Fibroblast of lung (primary cell): ENCODE measurements around the gene RER1. TPM values are rescaled to one million over a fixed set of nuclear protein-coding genes. Genes with fewer than 3 reads are reported as not detected.

Experiments
- DNase-seq, 2 donors: peaks; one replicate each; pipeline versions ENCODE4 v3.0.0 to v3.0.0-alpha.2; 2010; ENCODE audit warnings: low read depth in 2 of 2
- H2AFZ ChIP-seq: 2 replicates; pipeline ENCODE4 v1.5.1; 2012; ENCODE audit warnings: low read length, control low read depth, inconsistent platforms
- H3K27ac ChIP-seq: 2 replicates; pipeline ENCODE4 v1.5.1; 2011; ENCODE audit warnings: low read length, control low read depth; ENCODE audit not compliant: insufficient read depth
- H3K27me3 ChIP-seq: 2 replicates; pipeline ENCODE4 v1.5.1; 2011; ENCODE audit warnings: mild to moderate bottlenecking, low read length; ENCODE audit not compliant: control insufficient read depth, insufficient read depth
- H3K36me3 ChIP-seq: 2 replicates; pipeline ENCODE4 v1.5.1; 2011; ENCODE audit warnings: low read length; ENCODE audit not compliant: control insufficient read depth, insufficient read depth
- H3K4me1 ChIP-seq: 2 replicates; pipeline ENCODE4 v1.5.1; 2011; ENCODE audit warnings: low read length; ENCODE audit not compliant: control insufficient read depth, insufficient read depth; ENCODE audit errors: extremely low read depth
- H3K4me2 ChIP-seq: 2 replicates; pipeline ENCODE4 v1.5.1; 2011; ENCODE audit warnings: low read length, control low read depth; ENCODE audit not compliant: insufficient read depth; ENCODE audit errors: extremely low read depth
- H3K4me3 ChIP-seq, 4 experiments: fragments of 200-600 bp in 1 of 4; sonication (generic) in 1 of 4; replicated peaks in 1 of 4; 2 replicates each; pipeline ENCODE4 v1.5.1; 2011 to 2016; ENCODE audit warnings: low read length in 4 of 4, low read depth in 3 of 4, mild to moderate bottlenecking in 3 of 4, control low read depth in 2 of 4, inconsistent platforms in 1 of 4, mixed read lengths in 1 of 4; ENCODE audit not compliant: insufficient read depth in 1 of 4; ENCODE audit errors: control extremely low read depth in 1 of 4
- H3K79me2 ChIP-seq: 2 replicates; pipeline ENCODE4 v1.5.1; 2012; ENCODE audit warnings: mild to moderate bottlenecking, low read length, inconsistent platforms; ENCODE audit not compliant: control insufficient read depth, insufficient read depth
- H3K9ac ChIP-seq: 2 replicates; pipeline ENCODE4 v1.5.1; 2011; ENCODE audit warnings: mild to moderate bottlenecking, low read length, control low read depth; ENCODE audit not compliant: insufficient read depth
- H3K9me3 ChIP-seq: 2 replicates; pipeline ENCODE4 v1.5.1; 2012; ENCODE audit warnings: low read depth, low read length; ENCODE audit not compliant: control insufficient read depth, insufficient read depth
- H4K20me1 ChIP-seq: 2 replicates; pipeline ENCODE4 v1.5.1; 2011; ENCODE audit warnings: low read length; ENCODE audit not compliant: control insufficient read depth, insufficient read depth; ENCODE audit errors: extremely low read depth
- EZH2 ChIP-seq: IDR thresholded peaks from 2 replicates; pipeline ENCODE4 v1.5.1; 2012; ENCODE audit warnings: low read length, control low read depth, mild to moderate bottlenecking; ENCODE audit errors: missing control alignments
- polyA plus RNA-seq, 2 donors: library from polyadenylated mRNA; depleted of rRNA in 1 of 2; stranded (reverse) in 1 of 2; unstranded in 1 of 2; fragments of >200 nt; gene quantifications; 2 replicates each; pipeline ENCODE4 v1.2.1, GENCODE V29; 2011 to 2012; ENCODE audit warnings: missing spikeins in 1 of 2
- total RNA-seq: library from RNA; depleted of rRNA; stranded (reverse); fragments of >200 nt; gene quantifications from 2 replicates; pipeline ENCODE4 v1.2.1, GENCODE V29; 2014
- TF ChIP-seq, protein P1 (sequence below), 2 donors: IDR thresholded peaks in 1 of 2; conservative IDR thresholded peaks in 1 of 2; 1 replicate in 1 of 2; 2 replicates in 1 of 2; pipeline ENCODE4 v1.5.1; 2011 to 2012; ENCODE audit warnings: low read length in 2 of 2, control low read depth in 1 of 2, inconsistent platforms in 1 of 2, low read depth in 1 of 2, mild to moderate bottlenecking in 1 of 2

RER1 gene
- total and polyA plus RNA-seq, 2 donors (not counting 1 experiment from before 2014, with no cell fraction given) = 76.1 to 271 TPM

DNA sequence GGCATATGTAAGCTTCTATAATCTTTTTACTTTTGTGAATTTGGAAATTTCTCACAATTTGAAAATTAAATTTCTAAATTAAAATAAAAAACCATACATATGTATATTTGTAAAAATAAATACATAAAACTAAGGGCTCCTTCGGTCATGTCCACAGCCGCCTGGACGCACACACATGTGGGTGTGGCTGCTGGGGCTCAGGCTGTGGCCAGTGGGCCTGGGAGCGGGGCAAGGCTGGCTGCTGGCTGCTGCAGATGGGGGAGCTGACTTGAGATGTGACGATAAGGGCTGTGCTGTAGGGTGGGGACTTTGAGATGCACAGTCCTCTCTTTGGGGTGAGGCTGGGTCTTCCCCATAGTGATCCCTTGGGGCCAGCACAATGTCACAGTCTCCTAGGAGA lies 4.8 kb downstream of the RER1 start:
- no peaks in the 10 kb centered on the region for H3K27me3 ChIP-seq
- TF ChIP-seq, protein P1, sequence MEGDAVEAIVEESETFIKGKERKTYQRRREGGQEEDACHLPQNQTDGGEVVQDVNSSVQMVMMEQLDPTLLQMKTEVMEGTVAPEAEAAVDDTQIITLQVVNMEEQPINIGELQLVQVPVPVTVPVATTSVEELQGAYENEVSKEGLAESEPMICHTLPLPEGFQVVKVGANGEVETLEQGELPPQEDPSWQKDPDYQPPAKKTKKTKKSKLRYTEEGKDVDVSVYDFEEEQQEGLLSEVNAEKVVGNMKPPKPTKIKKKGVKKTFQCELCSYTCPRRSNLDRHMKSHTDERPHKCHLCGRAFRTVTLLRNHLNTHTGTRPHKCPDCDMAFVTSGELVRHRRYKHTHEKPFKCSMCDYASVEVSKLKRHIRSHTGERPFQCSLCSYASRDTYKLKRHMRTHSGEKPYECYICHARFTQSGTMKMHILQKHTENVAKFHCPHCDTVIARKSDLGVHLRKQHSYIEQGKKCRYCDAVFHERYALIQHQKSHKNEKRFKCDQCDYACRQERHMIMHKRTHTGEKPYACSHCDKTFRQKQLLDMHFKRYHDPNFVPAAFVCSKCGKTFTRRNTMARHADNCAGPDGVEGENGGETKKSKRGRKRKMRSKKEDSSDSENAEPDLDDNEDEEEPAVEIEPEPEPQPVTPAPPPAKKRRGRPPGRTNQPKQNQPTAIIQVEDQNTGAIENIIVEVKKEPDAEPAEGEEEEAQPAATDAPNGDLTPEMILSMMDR (conservative IDR thresholded peaks at IDR 0.05 in 1 of 2, IDR thresholded peaks at IDR 0.05 in 1 of 2; ENCODE audit: low read depth in 1 of 2, low read length in 2 of 2) = no peak
- no peak for TF ChIP-seq EZH2
- H2AFZ ChIP-seq = no peak overlapping the region
- peaks cover 37% of the 10 kb centered on the region for H3K36me3 ChIP-seq
- H3K9me3 ChIP-seq = no peaks in the 10 kb centered on the region
- H3K9ac ChIP-seq = no peak overlapping the region
- H3K4me3 ChIP-seq = no peak overlapping the region
- peaks cover 59% of the 10 kb centered on the region for H3K79me2 ChIP-seq
- no peak overlapping the region for H3K4me2 ChIP-seq
- no peak for DNase-seq
- no peak overlapping the region for H3K27ac ChIP-seq
- no peaks in the 10 kb centered on the region for H4K20me1 ChIP-seq
- peaks cover 8% of the 10 kb centered on the region for H3K4me1 ChIP-seq

DNA sequence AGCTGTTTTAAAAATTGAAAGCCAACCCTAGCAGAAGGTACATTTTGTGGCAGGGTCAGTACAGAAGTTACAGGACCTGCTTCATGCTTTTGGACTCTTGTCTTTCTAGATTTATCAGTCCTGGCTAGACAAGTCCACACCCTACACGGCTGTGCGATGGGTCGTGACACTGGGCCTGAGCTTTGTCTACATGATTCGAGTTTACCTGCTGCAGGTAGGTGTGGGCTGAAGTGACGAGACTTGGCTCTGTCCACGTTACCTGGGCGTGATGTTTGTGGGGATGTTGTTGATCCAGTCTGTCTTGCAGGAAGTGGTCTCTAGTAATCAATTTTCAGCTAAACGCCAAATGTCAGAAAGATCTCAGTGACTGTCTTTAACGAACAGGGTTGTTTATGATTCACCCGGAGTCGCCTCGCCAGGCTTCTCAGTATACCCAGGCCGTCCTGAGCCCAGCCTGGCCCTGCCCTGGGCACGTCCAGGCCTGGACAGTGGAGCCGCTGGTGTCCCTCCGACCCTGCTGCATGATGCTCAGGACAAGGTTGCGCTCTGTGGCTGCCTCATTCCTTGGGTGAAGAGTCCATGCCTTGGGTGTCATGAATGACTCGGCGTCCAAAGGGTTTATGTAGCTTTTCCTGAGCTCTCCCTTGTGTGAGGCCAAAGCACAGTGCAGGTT lies 5.5 kb downstream of the RER1 start:
- Histone ChIP-seq H3K27me3 (no peaks in the 10 kb centered on the region), H2AFZ (no peak overlapping the region), H4K20me1 (no peaks in the 10 kb centered on the region), H3K36me3 (peaks cover 37% of the 10 kb centered on the region), H3K4me2 (no peak overlapping the region), H3K9me3 (no peaks in the 10 kb centered on the region), H3K4me1 (peaks cover 8% of the 10 kb centered on the region), H3K9ac (no peak overlapping the region), H3K4me3 (no peak overlapping the region), H3K79me2 (peaks cover 56% of the 10 kb centered on the region), H3K27ac (no peak overlapping the region)
- DNase-seq = no peak
- no peak for TF ChIP-seq EZH2

DNA sequence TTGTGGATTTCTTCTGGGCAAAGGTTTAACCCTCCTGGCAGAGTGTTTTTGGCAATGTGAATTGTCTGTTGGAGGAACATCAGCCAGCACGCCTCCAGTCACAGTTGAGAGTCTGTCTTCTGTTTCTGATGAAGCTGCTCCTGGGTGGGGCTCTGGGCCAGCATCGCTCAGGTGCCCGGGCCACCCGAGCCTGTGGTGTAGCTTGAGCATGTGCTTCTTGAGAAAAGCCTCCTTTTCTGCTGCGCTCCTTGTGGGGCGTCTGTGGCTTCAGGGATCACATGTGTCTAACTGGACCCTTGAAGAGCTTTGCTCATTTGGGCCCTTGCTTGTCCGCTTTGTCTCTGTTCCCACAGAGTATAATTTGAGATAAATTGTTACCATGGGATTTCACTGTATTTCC lies 7.2 kb downstream of the RER1 start:
- no peak overlapping the region for H3K9ac ChIP-seq
- H3K4me1 ChIP-seq = no peaks in the 10 kb centered on the region
- no peak for DNase-seq
- no peak for TF ChIP-seq EZH2
- TF ChIP-seq, protein P1 (conservative IDR thresholded peaks at IDR 0.05 in 1 of 2, IDR thresholded peaks at IDR 0.05 in 1 of 2; ENCODE audit: low read depth in 1 of 2, low read length in 2 of 2) = no peak
- no peaks in the 10 kb centered on the region for H3K9me3 ChIP-seq
- H3K4me2 ChIP-seq = no peak overlapping the region
- no peak overlapping the region for H3K4me3 ChIP-seq
- no peak overlapping the region for H3K27ac ChIP-seq
- no peak overlapping the region for H2AFZ ChIP-seq
- peaks cover 43% of the 10 kb centered on the region for H3K79me2 ChIP-seq
- no peaks in the 10 kb centered on the region for H3K27me3 ChIP-seq
- H3K36me3 ChIP-seq = peaks cover 48% of the 10 kb centered on the region
- no peaks in the 10 kb centered on the region for H4K20me1 ChIP-seq
